H1 (cell line): ENCODE data around the gene TMEM187. TPM values are rescaled to one million over a fixed set of nuclear protein-coding genes. Genes with fewer than 3 reads are reported as not detected.

Experiments used
- BRCA1 ChIP-seq: IDR thresholded peaks from 2 replicates; pipeline ENCODE4 v1.6.1; 2012; ENCODE audit warnings: low read depth, low read length, improper control_type of control experiment
- CTCF ChIP-seq, 3 experiments: IDR thresholded peaks; 1 replicate in 2 of 3; 2 replicates in 1 of 3; pipeline versions ENCODE4 v1.5.1 to v1.6.1; 2011; ENCODE audit warnings: low read length in 3 of 3, mild to moderate bottlenecking in 3 of 3, inconsistent platforms in 2 of 3, low read depth in 1 of 3, moderate library complexity in 1 of 3; ENCODE audit not compliant: insufficient read depth in 1 of 3; ENCODE audit errors: control extremely low read depth in 1 of 3
- RNF2 ChIP-seq: fragments of 200-900, 300-1000 bp; sonication (generic); IDR thresholded peaks from 2 replicates; pipeline ENCODE4 v1.7.1; 2016; ENCODE audit warnings: borderline replicate concordance, low read depth, mild to moderate bottlenecking, antibody characterized with exemption, low read length; ENCODE audit not compliant: poor library complexity, severe bottlenecking; ENCODE audit errors: missing control alignments
- SAP30 ChIP-seq: fragments of 300-600 bp; sonication (generic); IDR thresholded peaks from 2 replicates; pipeline ENCODE4 v1.7.1; 2012; ENCODE audit warnings: low read length, moderate library complexity, mild to moderate bottlenecking, inconsistent platforms; ENCODE audit not compliant: insufficient read depth, insufficient replicate concordance
- SIX5 ChIP-seq: IDR thresholded peaks from 2 replicates; pipeline ENCODE4 v1.6.1; 2011; ENCODE audit warnings: mild to moderate bottlenecking, low read depth, low read length
- SP4 ChIP-seq: IDR thresholded peaks from 2 replicates; pipeline ENCODE4 v1.6.1; 2012; ENCODE audit warnings: low read length, inconsistent platforms
- polyA plus RNA-seq, 7 experiments: library from polyadenylated mRNA; depleted of rRNA in 3 of 7; stranded (reverse) in 5 of 7; unstranded in 2 of 7; fragments of >200 nt in 5 of 7; fragments of 200-250 nt in 2 of 7; gene quantifications; 1 replicate in 5 of 7; 2 replicates in 1 of 7; 4 replicates in 1 of 7; pipeline versions ENCODE4 v1.2.1 to v1.2.3, GENCODE V29; 2011 to 2013; ENCODE audit warnings: missing spikeins in 2 of 7, mixed read lengths in 2 of 7
- total RNA-seq: library from RNA; stranded (reverse); fragmentation: NEBNext Ultra II Directional; extraction: Animal tissue kit (Norgen Biotek cat#: 25700); gene quantifications from 2 replicates; pipeline ENCODE4 v1.2.1, GENCODE V29; 2021

Gene TMEM187
- total and polyA plus RNA-seq, 2 of the 8 experiments (the other 6 are each of a cell fraction or from before 2014, with no cell fraction given) = 5.0 to 14.5 TPM

GRCh38 chrX:154018518-154019060 lies 46.0 kb downstream of the TMEM187 start (continued):
- no peak for TF ChIP-seq BRCA1
- TF ChIP-seq CTCF (IDR thresholded peaks at IDR 0.05; ENCODE audit: control extremely low read depth in 1 of 3, insufficient read depth in 1 of 3, low read depth in 1 of 3, low read length in 3 of 3) = no peak
- no peak for TF ChIP-seq SIX5
- TF ChIP-seq SAP30 = no peak
- no peak for TF ChIP-seq SP4
- no peak for TF ChIP-seq RNF2
- TF ChIP-seq, all 59 proteins: peak for 0
